IMR-90 (cell line): Measurements from ENCODE around the gene SV2C. TPM values are rescaled to one million over a fixed set of nuclear protein-coding genes. Genes with fewer than 3 reads are reported as not detected.

Source experiments
- ATAC-seq: fragments of 200-7000 bp; cut with Tn5 transposase; 2 replicates; pipeline ENCODE4 v1.9.1; 2020; ENCODE audit warnings: low read depth, mild to moderate bottlenecking, moderate library complexity
- BruUV-seq: library from RNA; stranded (reverse); fragments of 400-500 nt; replicated peaks from 2 replicates; lab custom pipeline; 2021; lab: Mats Ljungman, UMichigan
- CTCF ChIA-PET: fragments of 300-600 bp; formaldehyde crosslinking; extraction: SDS; loops from one replicate; lab custom pipeline; 2021; ENCODE audit warnings: antibody characterized with exemption; lab: Yijun Ruan, JAX
- POLR2A ChIA-PET: fragments of 300-600 bp; sonication (Branson Sonifier 250); formaldehyde crosslinking; loops from one replicate; lab custom pipeline; 2022; ENCODE audit warnings: antibody characterized with exemption; ENCODE audit not compliant: unreplicated experiment; lab: Charles Lee
- DNase-seq: peaks from one replicate; pipeline ENCODE4 v3.0.0; 2013
- H2AFZ ChIP-seq: replicated peaks from 2 replicates; pipeline ENCODE3; 2013; ENCODE audit warnings: low read length, mild to moderate bottlenecking; ENCODE audit not compliant: poor library complexity
- H2AK5ac ChIP-seq: 2 replicates; pipeline ENCODE4 v1.6.1; 2013; ENCODE audit warnings: low read depth, low read length, inconsistent platforms
- H2AK9ac ChIP-seq: replicated peaks from 2 replicates; pipeline ENCODE3; 2013; ENCODE audit warnings: mild to moderate bottlenecking, low read depth, low read length, moderate library complexity; ENCODE audit not compliant: poor library complexity
- H2BK120ac ChIP-seq: 2 replicates; pipeline ENCODE4 v1.6.1; 2013; ENCODE audit warnings: low read depth, low read length, inconsistent platforms
- H2BK15ac ChIP-seq: 3 replicates; pipeline ENCODE4 v1.6.1; 2013; ENCODE audit warnings: low read depth, low read length, inconsistent platforms
- H2BK20ac ChIP-seq: 2 replicates; pipeline ENCODE4 v1.6.1; 2013; ENCODE audit warnings: low read depth, mild to moderate bottlenecking, inconsistent platforms, low read length, moderate library complexity
- H2BK5ac ChIP-seq: 2 replicates; pipeline ENCODE4 v1.6.1; 2013; ENCODE audit warnings: mild to moderate bottlenecking, low read depth, low read length, inconsistent platforms; ENCODE audit not compliant: poor library complexity, severe bottlenecking
- H3K14ac ChIP-seq: replicated peaks from 2 replicates; pipeline ENCODE4 v1.6.1; 2013; ENCODE audit warnings: low read depth, low read length, inconsistent platforms
- H3K18ac ChIP-seq: 2 replicates; pipeline ENCODE4 v1.6.1; 2013; ENCODE audit warnings: low read depth, low read length, control low read depth
- H3K23ac ChIP-seq: 2 replicates; pipeline ENCODE4 v1.6.1; 2013; ENCODE audit warnings: low read depth, low read length, inconsistent platforms
- H3K27ac ChIP-seq: 2 replicates; pipeline ENCODE4 v1.5.1; 2013; ENCODE audit warnings: mild to moderate bottlenecking, control low read depth, low read length; ENCODE audit not compliant: insufficient read depth
- H3K27me3 ChIP-seq: 2 replicates; pipeline ENCODE4 v1.6.1; 2013; ENCODE audit warnings: low read length; ENCODE audit not compliant: control insufficient read depth, insufficient read depth
- H3K36me3 ChIP-seq: 2 replicates; pipeline ENCODE4 v1.6.1; 2013; ENCODE audit warnings: low read length, mixed read lengths; ENCODE audit not compliant: control insufficient read depth, insufficient read depth
- H3K4ac ChIP-seq: 2 replicates; pipeline ENCODE4 v1.6.1; 2013; ENCODE audit warnings: low read depth, low read length, inconsistent platforms
- H3K4me1 ChIP-seq: 2 replicates; pipeline ENCODE4 v1.6.1; 2013; ENCODE audit warnings: low read length, mixed read lengths; ENCODE audit not compliant: control insufficient read depth, insufficient read depth
- H3K4me2 ChIP-seq: 2 replicates; pipeline ENCODE4 v1.6.1; 2013; ENCODE audit warnings: low read depth, mild to moderate bottlenecking, control low read depth, low read length, moderate library complexity
- H3K4me3 ChIP-seq: 2 replicates; pipeline ENCODE4 v1.5.1; 2013; ENCODE audit warnings: low read depth, mild to moderate bottlenecking, control low read depth, low read length, moderate library complexity; ENCODE audit not compliant: insufficient read depth
- H3K56ac ChIP-seq: 2 replicates; pipeline ENCODE4 v1.6.1; 2013; ENCODE audit warnings: low read length, inconsistent platforms; ENCODE audit not compliant: insufficient read depth; ENCODE audit errors: extremely low read depth
- H3K79me1 ChIP-seq, 2 experiments: 2 replicates each; pipeline ENCODE4 v1.6.1; 2013; ENCODE audit warnings: low read length in 2 of 2, inconsistent platforms in 1 of 2, low read depth in 1 of 2
- H3K9ac ChIP-seq: 2 replicates; pipeline ENCODE4 v1.6.1; 2013; ENCODE audit warnings: low read depth, low read length, control low read depth
- H3K9me1 ChIP-seq: 2 replicates; pipeline ENCODE4 v1.6.1; 2013; ENCODE audit warnings: low read length, inconsistent platforms; ENCODE audit not compliant: insufficient read depth
- H3K9me3 ChIP-seq: 2 replicates; pipeline ENCODE4 v1.6.1; 2013; ENCODE audit warnings: low read length; ENCODE audit not compliant: control insufficient read depth, insufficient read depth
- H4K20me1 ChIP-seq: 2 replicates; pipeline ENCODE4 v1.6.1; 2013; ENCODE audit warnings: low read length, inconsistent platforms; ENCODE audit not compliant: insufficient read depth
- H4K5ac ChIP-seq: 2 replicates; pipeline ENCODE4 v1.6.1; 2013; ENCODE audit warnings: mild to moderate bottlenecking, low read depth, low read length, control low read depth
- H4K8ac ChIP-seq, 2 experiments: 2 replicates each; pipeline ENCODE4 v1.6.1; 2013; ENCODE audit warnings: low read depth in 2 of 2, low read length in 2 of 2, control low read depth in 1 of 2, inconsistent platforms in 1 of 2
- H4K91ac ChIP-seq: 2 replicates; pipeline ENCODE4 v1.6.1; 2013; ENCODE audit warnings: low read depth, low read length, inconsistent platforms; ENCODE audit not compliant: insufficient read depth
- MXI1 ChIP-seq: IDR thresholded peaks from 2 replicates; pipeline ENCODE4 v1.6.1; 2012; ENCODE audit warnings: low read depth, mild to moderate bottlenecking, low read length, moderate library complexity, borderline replicate concordance
- RCOR1 ChIP-seq: IDR thresholded peaks from 2 replicates; pipeline ENCODE4 v1.6.1; 2012; ENCODE audit warnings: mild to moderate bottlenecking, low read length, improper control_type of control experiment; ENCODE audit not compliant: insufficient replicate concordance
- WGBS, 2 experiments: methylation state at CpG; one replicate each; pipeline versions ENCODE4 v1.1.5 to v1.1.7; 2013; ENCODE audit warnings: missing lambda C conversion rate in 2 of 2; ENCODE audit not compliant: insufficient read length in 1 of 2; ENCODE audit errors: extremely low coverage in 2 of 2; 5-methylcytosine and 5-hydroxymethylcytosine counted together
- dilution Hi-C: fragments of 300-500 bp; cut with HindIII; formaldehyde crosslinking; loops from one replicate; pipeline ENCODE4 v1.14.3; 2018; ENCODE audit warnings: low sequenced_read_pairs; ENCODE audit not compliant: unreplicated experiment
- in situ Hi-C: fragments of 300-500 bp; cut with MboI; formaldehyde crosslinking; loops from 3 replicates; pipeline ENCODE4 v1.14.3; 2019; ENCODE audit warnings: low sequenced_read_pairs, inconsistent platforms, mixed read lengths
- intact Hi-C: fragments of 100-400 bp; cut with micrococcal nuclease; formaldehyde crosslinking; loops from 2 replicates; pipeline ENCODE4 v1.10.0; 2022
- polyA plus RNA-seq, 3 experiments: library from polyadenylated mRNA; depleted of rRNA; stranded (reverse); fragments of >200 nt; gene quantifications; 2 replicates each; pipeline ENCODE4 v1.2.3, GENCODE V29; 2012; ENCODE audit warnings: low replicate concordance in 1 of 3
- total RNA-seq: library from RNA; depleted of rRNA; stranded (reverse); fragments of >200 nt; gene quantifications from 2 replicates; pipeline ENCODE4 v1.2.3, GENCODE V29; 2012

The SV2C gene
- total and polyA plus RNA-seq, 2 of the 4 experiments (the other 2 are of a cell fraction) = not detected

GRCh38 chr5:76251656-76252055, 168.5 kb downstream of the SV2C start:
- no CpG with 5 or more reads among the region's 2 CpGs for WGBS, 2 experiments
- Histone ChIP-seq H3K27me3 (peaks cover 2% of the 10 kb centered on the region; the same call in 1 of the 2 replicates), H2BK120ac (no peak overlapping the region), H2AK9ac (no peak overlapping the region), H3K23ac (no peak overlapping the region), H4K5ac (no peak overlapping the region), H2AFZ (no peak overlapping the region), H3K9me1 (no peaks in the 10 kb centered on the region), H2BK5ac (no peak overlapping the region), H3K79me1 (no peaks in the 10 kb centered on the region), H4K20me1 (no peaks in the 10 kb centered on the region), H3K4me3 (no peak overlapping the region), H3K27ac (no peak overlapping the region), H4K8ac (no peak overlapping the region), H3K9ac (no peak overlapping the region), H3K4ac (no peak overlapping the region), H3K14ac (no peak overlapping the region), H2BK15ac (no peak overlapping the region), H2BK20ac (no peak overlapping the region), H2AK5ac (no peak overlapping the region), H3K9me3 (no peaks in the 10 kb centered on the region), H3K36me3 (no peaks in the 10 kb centered on the region), H3K18ac (no peak overlapping the region), H3K4me1 (no peaks in the 10 kb centered on the region), H3K56ac (no peak overlapping the region), H3K4me2 (no peak overlapping the region), H4K91ac (no peak overlapping the region)
- CTCF ChIA-PET = no interaction called here
- no peak for DNase-seq
- dilution Hi-C loops = no loop called here
- TF ChIP-seq RCOR1 = no peak
- no peak for TF ChIP-seq MXI1
- POLR2A ChIA-PET = no interaction called here
- no peak for ATAC-seq
- intact Hi-C loops = no loop called here
- no TSS peak for BruUV-seq
- in situ Hi-C loops = no loop called here
